Neural cell (in vitro differentiated cells): ENCODE results near the gene DAD1. TPM values are rescaled to one million over a fixed set of nuclear protein-coding genes. Genes with fewer than 3 reads are reported as not detected.

Experiments
- H2AFZ ChIP-seq: fragments of 200-600, 300-800 bp; sonication (generic), shearing (Covaris generic); 2 replicates; pipeline ENCODE4 v1.6.0; 2014; ENCODE audit warnings: low read depth, mild to moderate bottlenecking, antibody characterized with exemption, low read length, moderate library complexity
- H3F3A ChIP-seq: fragments of 200-600 bp; shearing (Covaris generic); 2 replicates; pipeline ENCODE4 v1.6.1; 2016; ENCODE audit warnings: mild to moderate bottlenecking, moderate library complexity, mixed read lengths, antibody characterized with exemption, low read length; ENCODE audit not compliant: insufficient read depth, poor library complexity, severe bottlenecking
- H3K27ac ChIP-seq: fragments of 200-600, 300-800 bp; sonication (generic), shearing (Covaris generic); 2 replicates; pipeline ENCODE4 v1.5.1; 2014; ENCODE audit warnings: mild to moderate bottlenecking, low read length, moderate library complexity
- H3K27me3 ChIP-seq: fragments of 300-800, 200-600 bp; sonication (generic), shearing (Covaris generic); 2 replicates; pipeline ENCODE4 v1.6.0; 2014; ENCODE audit warnings: mild to moderate bottlenecking, low read depth, low read length, moderate library complexity; ENCODE audit not compliant: insufficient read depth
- H3K36me3 ChIP-seq: fragments of 300-800, 200-600 bp; sonication (generic), shearing (Covaris generic); 2 replicates; pipeline ENCODE4 v1.5.1; 2014; ENCODE audit warnings: mild to moderate bottlenecking, antibody characterized with exemption, low read length, moderate library complexity; ENCODE audit not compliant: insufficient read depth
- H3K4me2 ChIP-seq: fragments of 300-800, 200-600 bp; sonication (generic), shearing (Covaris generic); 2 replicates; pipeline ENCODE4 v1.6.0; 2014; ENCODE audit warnings: mild to moderate bottlenecking, low read length
- H3K4me3 ChIP-seq: fragments of 300-800, 200-600 bp; sonication (generic), shearing (Covaris generic); 2 replicates; pipeline ENCODE4 v1.5.1; 2014; ENCODE audit warnings: mild to moderate bottlenecking, low read length, moderate library complexity
- H3K79me2 ChIP-seq: fragments of 200-600 bp; shearing (Covaris generic); replicated peaks from 2 replicates; pipeline ENCODE4 v1.6.0; 2014; ENCODE audit warnings: mild to moderate bottlenecking, low read length, moderate library complexity; ENCODE audit not compliant: insufficient read depth
- H3K9ac ChIP-seq: fragments of 300-800, 200-600 bp; sonication (generic), shearing (Covaris generic); 2 replicates; pipeline ENCODE4 v1.6.1; 2016; ENCODE audit warnings: mild to moderate bottlenecking, low read length, mixed read lengths
- H3K9me2 ChIP-seq: fragments of 200-600 bp; shearing (Covaris generic); 2 replicates; pipeline ENCODE4 v1.6.1; 2016; ENCODE audit warnings: mild to moderate bottlenecking, low read length, mixed read lengths; ENCODE audit not compliant: insufficient read depth
- H3K9me3 ChIP-seq: fragments of 200-600, 300-800 bp; sonication (generic), shearing (Covaris generic); 2 replicates; pipeline ENCODE4 v1.6.1; 2016; ENCODE audit warnings: mild to moderate bottlenecking, mixed run types, low read length, moderate library complexity, mixed read lengths
- H4K20me1 ChIP-seq: fragments of 200-600 bp; shearing (Covaris generic); 2 replicates; pipeline ENCODE4 v1.6.1; 2016; ENCODE audit warnings: mild to moderate bottlenecking, mixed run types; ENCODE audit not compliant: insufficient read depth
- EP300 ChIP-seq: fragments of 450-650 bp; conservative IDR thresholded peaks from 2 replicates; pipeline ENCODE4 v1.6.1; 2014; ENCODE audit warnings: antibody characterized with exemption, mild to moderate bottlenecking, moderate library complexity; ENCODE audit not compliant: poor library complexity, severe bottlenecking
- EZH2 ChIP-seq: fragments of 200-600, 300-800 bp; shearing (Covaris generic), sonication (generic); IDR thresholded peaks from 2 replicates; pipeline ENCODE4 v1.6.1; 2014; ENCODE audit warnings: antibody characterized with exemption, low read length, borderline replicate concordance, mild to moderate bottlenecking; ENCODE audit not compliant: insufficient read depth, poor library complexity, severe bottlenecking
- MXI1 ChIP-seq: fragments of 450-650 bp; conservative IDR thresholded peaks from 2 replicates; pipeline ENCODE4 v1.6.1; 2014; ENCODE audit warnings: antibody characterized with exemption, mild to moderate bottlenecking; ENCODE audit not compliant: poor library complexity, severe bottlenecking
- POLR2AphosphoS5 ChIP-seq: IDR thresholded peaks from 2 replicates; pipeline ENCODE4 v1.6.1; 2012
- RAD21 ChIP-seq: fragments of 450-650 bp; conservative IDR thresholded peaks from 2 replicates; pipeline ENCODE4 v1.6.1; 2014; ENCODE audit warnings: antibody characterized with exemption, mild to moderate bottlenecking, moderate library complexity
- SMC3 ChIP-seq: fragments of 450-650 bp; conservative IDR thresholded peaks from 2 replicates; pipeline ENCODE4 v1.6.1; 2014; ENCODE audit warnings: antibody characterized with exemption, mild to moderate bottlenecking, moderate library complexity; ENCODE audit not compliant: poor library complexity
- TAF1 ChIP-seq: IDR thresholded peaks from 2 replicates; pipeline ENCODE4 v1.6.1; 2012; ENCODE audit warnings: low read depth
- polyA plus RNA-seq: library from polyadenylated mRNA; depleted of rRNA; stranded (reverse); fragments of >200 nt; gene quantifications from 2 replicates; pipeline ENCODE4 v1.2.3, GENCODE V29; 2014
- TF ChIP-seq, protein P1 (sequence below): fragments of 450-650 bp; IDR thresholded peaks from 2 replicates; pipeline ENCODE4 v1.5.1; 2014; ENCODE audit warnings: antibody characterized with exemption, mild to moderate bottlenecking, moderate library complexity; ENCODE audit not compliant: poor library complexity, severe bottlenecking
- TF ChIP-seq, protein P2 (sequence below): IDR thresholded peaks from 2 replicates; pipeline ENCODE4 v1.6.1; 2012; ENCODE audit warnings: borderline replicate concordance

The DAD1 gene
- polyA plus RNA-seq, 1 donor from 2014 or later = 369 TPM

DNA sequence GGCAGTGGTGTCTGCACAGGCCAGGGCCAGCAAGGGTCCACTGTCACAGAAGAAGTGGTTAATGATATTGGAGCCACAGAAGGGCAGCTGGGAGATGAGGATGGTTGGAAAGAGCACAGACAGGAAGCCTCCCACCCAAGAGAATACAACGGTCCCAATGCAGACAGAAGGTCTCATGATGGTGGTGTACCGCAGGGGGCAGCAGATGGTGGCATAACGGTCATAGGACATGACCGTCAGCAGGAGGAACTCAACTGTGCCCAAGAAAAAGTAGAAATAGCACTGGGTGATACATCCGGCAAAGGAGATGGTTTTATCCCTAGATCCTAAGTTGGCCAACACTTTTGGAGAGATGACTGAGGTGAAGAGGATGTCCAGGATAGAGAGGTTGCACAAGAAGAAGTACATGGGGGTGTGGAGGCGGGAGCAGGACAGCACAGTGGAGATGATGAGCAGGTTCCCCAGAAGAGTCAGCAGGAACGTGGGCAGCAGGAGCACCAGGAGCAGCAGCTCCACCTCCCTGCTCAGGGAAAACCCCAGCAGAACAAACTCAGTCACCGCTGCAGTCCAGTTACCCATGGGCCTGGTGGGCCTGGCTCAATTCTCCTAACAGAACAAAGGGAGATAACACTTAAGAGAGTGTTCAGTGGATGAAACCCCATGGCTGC, 45.3 kb upstream of the DAD1 start:
- Histone ChIP-seq H4K20me1 (no peaks in the 10 kb centered on the region), H3K4me2 (no peak overlapping the region), H3K36me3 (no peaks in the 10 kb centered on the region), H2AFZ (no peak overlapping the region), H3K79me2 (no peaks in the 10 kb centered on the region), H3K9me3 (no peaks in the 10 kb centered on the region), H3K9ac (no peak overlapping the region), H3F3A (no peaks in the 10 kb centered on the region), H3K4me3 (no peak overlapping the region), H3K9me2 (no peaks in the 10 kb centered on the region), H3K27me3 (no peaks in the 10 kb centered on the region), H3K27ac (no peak overlapping the region)
- TF ChIP-seq RAD21 = no peak
- TF ChIP-seq, protein P1, sequence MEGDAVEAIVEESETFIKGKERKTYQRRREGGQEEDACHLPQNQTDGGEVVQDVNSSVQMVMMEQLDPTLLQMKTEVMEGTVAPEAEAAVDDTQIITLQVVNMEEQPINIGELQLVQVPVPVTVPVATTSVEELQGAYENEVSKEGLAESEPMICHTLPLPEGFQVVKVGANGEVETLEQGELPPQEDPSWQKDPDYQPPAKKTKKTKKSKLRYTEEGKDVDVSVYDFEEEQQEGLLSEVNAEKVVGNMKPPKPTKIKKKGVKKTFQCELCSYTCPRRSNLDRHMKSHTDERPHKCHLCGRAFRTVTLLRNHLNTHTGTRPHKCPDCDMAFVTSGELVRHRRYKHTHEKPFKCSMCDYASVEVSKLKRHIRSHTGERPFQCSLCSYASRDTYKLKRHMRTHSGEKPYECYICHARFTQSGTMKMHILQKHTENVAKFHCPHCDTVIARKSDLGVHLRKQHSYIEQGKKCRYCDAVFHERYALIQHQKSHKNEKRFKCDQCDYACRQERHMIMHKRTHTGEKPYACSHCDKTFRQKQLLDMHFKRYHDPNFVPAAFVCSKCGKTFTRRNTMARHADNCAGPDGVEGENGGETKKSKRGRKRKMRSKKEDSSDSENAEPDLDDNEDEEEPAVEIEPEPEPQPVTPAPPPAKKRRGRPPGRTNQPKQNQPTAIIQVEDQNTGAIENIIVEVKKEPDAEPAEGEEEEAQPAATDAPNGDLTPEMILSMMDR = no peak
- TF ChIP-seq TAF1 = no peak
- TF ChIP-seq EP300 = no peak
- TF ChIP-seq POLR2AphosphoS5 = no peak
- TF ChIP-seq, protein P2, sequence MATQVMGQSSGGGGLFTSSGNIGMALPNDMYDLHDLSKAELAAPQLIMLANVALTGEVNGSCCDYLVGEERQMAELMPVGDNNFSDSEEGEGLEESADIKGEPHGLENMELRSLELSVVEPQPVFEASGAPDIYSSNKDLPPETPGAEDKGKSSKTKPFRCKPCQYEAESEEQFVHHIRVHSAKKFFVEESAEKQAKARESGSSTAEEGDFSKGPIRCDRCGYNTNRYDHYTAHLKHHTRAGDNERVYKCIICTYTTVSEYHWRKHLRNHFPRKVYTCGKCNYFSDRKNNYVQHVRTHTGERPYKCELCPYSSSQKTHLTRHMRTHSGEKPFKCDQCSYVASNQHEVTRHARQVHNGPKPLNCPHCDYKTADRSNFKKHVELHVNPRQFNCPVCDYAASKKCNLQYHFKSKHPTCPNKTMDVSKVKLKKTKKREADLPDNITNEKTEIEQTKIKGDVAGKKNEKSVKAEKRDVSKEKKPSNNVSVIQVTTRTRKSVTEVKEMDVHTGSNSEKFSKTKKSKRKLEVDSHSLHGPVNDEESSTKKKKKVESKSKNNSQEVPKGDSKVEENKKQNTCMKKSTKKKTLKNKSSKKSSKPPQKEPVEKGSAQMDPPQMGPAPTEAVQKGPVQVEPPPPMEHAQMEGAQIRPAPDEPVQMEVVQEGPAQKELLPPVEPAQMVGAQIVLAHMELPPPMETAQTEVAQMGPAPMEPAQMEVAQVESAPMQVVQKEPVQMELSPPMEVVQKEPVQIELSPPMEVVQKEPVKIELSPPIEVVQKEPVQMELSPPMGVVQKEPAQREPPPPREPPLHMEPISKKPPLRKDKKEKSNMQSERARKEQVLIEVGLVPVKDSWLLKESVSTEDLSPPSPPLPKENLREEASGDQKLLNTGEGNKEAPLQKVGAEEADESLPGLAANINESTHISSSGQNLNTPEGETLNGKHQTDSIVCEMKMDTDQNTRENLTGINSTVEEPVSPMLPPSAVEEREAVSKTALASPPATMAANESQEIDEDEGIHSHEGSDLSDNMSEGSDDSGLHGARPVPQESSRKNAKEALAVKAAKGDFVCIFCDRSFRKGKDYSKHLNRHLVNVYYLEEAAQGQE = no peak
- no peak for TF ChIP-seq MXI1
- TF ChIP-seq SMC3 = no peak
- TF ChIP-seq EZH2 = no peak

DNA sequence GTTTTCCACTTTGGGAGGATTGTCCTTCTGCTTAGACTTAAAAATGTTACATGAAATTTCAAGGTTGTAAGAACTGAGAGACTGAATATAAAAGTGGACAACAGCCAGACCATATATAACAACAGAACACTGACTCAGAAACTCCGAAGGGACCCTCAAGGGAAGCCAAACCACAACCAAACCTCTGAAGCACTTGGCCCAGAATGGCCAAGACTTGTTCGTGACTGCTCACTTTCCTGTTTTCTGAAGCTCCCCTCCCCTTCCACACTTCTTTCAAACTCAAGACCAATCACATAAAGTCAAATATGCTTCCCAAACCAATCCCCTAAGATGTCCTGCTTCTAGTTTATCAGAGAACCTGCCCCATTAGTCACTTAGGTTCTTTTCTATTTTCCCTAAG, 41.5 kb upstream of the DAD1 start:
- no peaks in the 10 kb centered on the region for H3K9me3 ChIP-seq
- no peak overlapping the region for H3K4me2 ChIP-seq

More for the DNA sequence above, 41.5 kb upstream of the DAD1 start:
- Histone ChIP-seq H3K79me2 (no peaks in the 10 kb centered on the region), H3K9me2 (no peaks in the 10 kb centered on the region), H3F3A (no peaks in the 10 kb centered on the region), H4K20me1 (no peaks in the 10 kb centered on the region), H2AFZ (no peak overlapping the region), H3K27me3 (no peaks in the 10 kb centered on the region), H3K27ac (no peak overlapping the region), H3K9ac (no peak overlapping the region), H3K4me3 (no peak overlapping the region), H3K36me3 (no peaks in the 10 kb centered on the region)
- TF ChIP-seq EZH2 (no peak), EP300 (no peak), SMC3 (no peak), POLR2AphosphoS5 (no peak), MXI1 (no peak)
